Upper lobe of left lung (tissue), 4 donors: ENCODE measurements around the gene MT4.

Experiments used
- EP300 ChIP-seq, 4 donors: sonication (generic); formaldehyde crosslinking; IDR thresholded peaks; one replicate each; pipeline ENCODE4 v1.5.1; 2017; ENCODE audit warnings: antibody characterized with exemption in 4 of 4, control low read depth in 2 of 4
- POLR2A ChIP-seq, 4 donors: fragments of 450-650 bp; IDR thresholded peaks; one replicate each; pipeline ENCODE4 v1.5.1; 2016 to 2017; ENCODE audit warnings: antibody characterized with exemption in 4 of 4, mild to moderate bottlenecking in 2 of 4
- POLR2AphosphoS5 ChIP-seq, 2 donors: sonication (generic); formaldehyde crosslinking; IDR thresholded peaks; one replicate each; pipeline ENCODE4 v1.5.1; 2017; ENCODE audit warnings: antibody characterized with exemption in 2 of 2
- TF ChIP-seq, protein P1 (sequence below), 6 experiments: fragments of 450-650 bp in 4 of 6; fragments of 200-600 bp in 2 of 6; sonication (generic) in 2 of 6; IDR thresholded peaks; one replicate each; pipeline ENCODE4 v1.5.1; 2016 to 2019; ENCODE audit warnings: antibody characterized with exemption in 6 of 6

- TF ChIP-seq, protein P1, sequence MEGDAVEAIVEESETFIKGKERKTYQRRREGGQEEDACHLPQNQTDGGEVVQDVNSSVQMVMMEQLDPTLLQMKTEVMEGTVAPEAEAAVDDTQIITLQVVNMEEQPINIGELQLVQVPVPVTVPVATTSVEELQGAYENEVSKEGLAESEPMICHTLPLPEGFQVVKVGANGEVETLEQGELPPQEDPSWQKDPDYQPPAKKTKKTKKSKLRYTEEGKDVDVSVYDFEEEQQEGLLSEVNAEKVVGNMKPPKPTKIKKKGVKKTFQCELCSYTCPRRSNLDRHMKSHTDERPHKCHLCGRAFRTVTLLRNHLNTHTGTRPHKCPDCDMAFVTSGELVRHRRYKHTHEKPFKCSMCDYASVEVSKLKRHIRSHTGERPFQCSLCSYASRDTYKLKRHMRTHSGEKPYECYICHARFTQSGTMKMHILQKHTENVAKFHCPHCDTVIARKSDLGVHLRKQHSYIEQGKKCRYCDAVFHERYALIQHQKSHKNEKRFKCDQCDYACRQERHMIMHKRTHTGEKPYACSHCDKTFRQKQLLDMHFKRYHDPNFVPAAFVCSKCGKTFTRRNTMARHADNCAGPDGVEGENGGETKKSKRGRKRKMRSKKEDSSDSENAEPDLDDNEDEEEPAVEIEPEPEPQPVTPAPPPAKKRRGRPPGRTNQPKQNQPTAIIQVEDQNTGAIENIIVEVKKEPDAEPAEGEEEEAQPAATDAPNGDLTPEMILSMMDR (IDR thresholded peaks at IDR 0.05) = no peak
- TF ChIP-seq POLR2AphosphoS5 (IDR thresholded peaks at IDR 0.05) (no peak), EP300 (IDR thresholded peaks at IDR 0.05) (no peak), POLR2A (IDR thresholded peaks at IDR 0.05) (no peak)
Observed at GRCh38 chr16:56560447-56560846, 4.4 kb upstream of the MT4 start.
